HG02588 (cell line): ENCODE data around the gene PLXNC1.

Experiments used
- ATAC-seq: cut with Tn5 transposase; IDR thresholded peaks from one replicate; pipeline ENCODE4 v1.9.1; 2021; ENCODE audit warnings: mild to moderate bottlenecking, moderate library complexity; ENCODE audit not compliant: unreplicated experiment

The PLXNC1 gene

DNA sequence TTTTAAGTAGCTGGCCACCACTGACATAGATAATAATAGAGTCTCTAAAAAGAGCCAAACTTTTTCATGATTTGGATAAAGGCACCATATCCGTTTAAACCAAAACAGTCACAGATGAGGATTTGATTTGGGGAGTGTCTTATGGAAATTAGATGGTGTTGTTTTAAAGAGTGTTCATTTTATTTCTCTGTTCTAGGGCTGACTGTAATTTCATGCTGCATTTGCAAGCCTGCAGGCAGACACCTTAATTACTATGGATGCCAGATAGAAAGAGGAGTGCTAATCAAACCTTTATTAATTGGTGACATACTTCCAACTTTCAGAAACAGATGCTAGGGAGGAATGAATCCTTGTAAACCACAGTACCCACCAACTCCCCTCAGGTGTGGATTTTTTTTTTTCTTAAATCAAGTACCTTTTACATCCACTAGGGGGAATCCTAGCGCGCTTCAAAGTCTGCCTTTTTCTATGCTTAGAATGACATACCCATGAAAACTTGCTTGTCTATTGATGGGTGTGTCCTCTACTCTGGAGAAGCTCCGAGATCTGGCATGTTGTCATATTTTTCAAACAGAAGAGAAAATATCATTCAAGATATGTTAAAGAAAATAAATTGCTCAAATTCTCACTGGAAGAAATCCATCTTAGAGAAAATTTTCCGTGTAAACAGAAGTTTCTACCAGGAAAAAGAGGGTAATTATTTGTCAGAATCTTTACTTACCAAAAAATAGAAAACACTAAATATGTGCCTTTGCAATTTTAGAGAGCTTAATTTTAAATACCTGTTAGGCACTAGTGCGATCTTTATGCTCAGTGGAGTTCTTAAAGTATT is 14.2 kb upstream of the PLXNC1 start:
- peak; percentile 54 for ATAC-seq

DNA sequence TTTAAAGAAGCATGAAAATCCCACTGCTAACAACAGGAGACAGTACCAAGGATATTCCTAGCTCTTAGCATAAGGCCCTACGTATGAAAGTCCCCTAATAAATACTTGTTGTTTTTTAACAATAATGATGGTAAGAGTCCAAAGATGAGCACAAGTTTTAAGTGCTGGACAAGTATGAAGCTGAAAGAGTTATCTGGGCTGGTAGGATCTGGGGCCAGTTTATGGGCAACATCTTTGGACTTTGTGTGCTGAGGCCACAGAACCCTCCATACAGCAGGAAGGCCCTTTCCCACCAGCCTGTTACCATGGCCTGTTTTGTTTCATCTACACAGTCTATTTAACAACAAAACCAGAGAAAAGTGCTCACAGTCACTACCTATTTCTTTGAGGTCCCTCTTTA is 12.5 kb upstream of the PLXNC1 start:
- ATAC-seq: no peak

DNA sequence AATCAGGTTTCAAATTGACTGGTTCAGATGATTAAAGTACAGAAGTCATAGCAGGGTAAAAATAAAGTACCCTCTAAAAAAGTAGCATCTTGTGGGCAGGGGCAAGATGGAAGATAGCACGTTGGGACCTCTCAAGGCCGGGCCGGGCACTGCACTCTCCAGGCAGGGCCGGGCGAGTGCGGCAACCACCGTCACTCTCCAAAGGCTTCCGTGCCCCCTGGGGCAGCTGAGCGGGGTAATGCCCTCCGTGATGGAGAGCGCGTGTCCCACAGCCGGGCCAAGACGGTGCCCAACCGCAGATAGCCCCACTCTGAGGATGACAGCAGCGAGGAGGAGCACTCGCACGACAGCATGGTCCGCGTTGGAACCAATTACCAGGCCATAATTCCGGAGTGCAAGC is 8.6 kb upstream of the PLXNC1 start:
- ATAC-seq: no peak

DNA sequence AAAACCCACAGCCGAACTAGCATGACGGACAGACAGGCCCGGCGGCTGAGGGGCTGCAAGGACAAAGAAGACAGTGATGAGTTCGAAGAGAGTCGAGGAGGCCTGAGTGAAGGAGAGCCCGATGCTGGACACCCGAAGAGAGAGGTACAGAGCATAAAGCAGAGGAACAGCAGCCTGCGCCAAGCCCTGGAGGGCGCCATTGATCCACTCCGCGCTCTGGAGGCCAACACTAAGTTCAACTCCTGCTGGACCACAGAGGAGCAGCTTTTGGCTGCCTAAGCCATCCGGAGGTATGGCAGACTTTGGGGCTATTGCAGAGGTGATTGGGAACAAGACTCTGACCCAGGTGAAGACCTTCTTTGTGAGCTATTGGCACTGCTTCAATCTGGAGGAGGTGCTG is 7.8 kb upstream of the PLXNC1 start:
- no peak for ATAC-seq

DNA sequence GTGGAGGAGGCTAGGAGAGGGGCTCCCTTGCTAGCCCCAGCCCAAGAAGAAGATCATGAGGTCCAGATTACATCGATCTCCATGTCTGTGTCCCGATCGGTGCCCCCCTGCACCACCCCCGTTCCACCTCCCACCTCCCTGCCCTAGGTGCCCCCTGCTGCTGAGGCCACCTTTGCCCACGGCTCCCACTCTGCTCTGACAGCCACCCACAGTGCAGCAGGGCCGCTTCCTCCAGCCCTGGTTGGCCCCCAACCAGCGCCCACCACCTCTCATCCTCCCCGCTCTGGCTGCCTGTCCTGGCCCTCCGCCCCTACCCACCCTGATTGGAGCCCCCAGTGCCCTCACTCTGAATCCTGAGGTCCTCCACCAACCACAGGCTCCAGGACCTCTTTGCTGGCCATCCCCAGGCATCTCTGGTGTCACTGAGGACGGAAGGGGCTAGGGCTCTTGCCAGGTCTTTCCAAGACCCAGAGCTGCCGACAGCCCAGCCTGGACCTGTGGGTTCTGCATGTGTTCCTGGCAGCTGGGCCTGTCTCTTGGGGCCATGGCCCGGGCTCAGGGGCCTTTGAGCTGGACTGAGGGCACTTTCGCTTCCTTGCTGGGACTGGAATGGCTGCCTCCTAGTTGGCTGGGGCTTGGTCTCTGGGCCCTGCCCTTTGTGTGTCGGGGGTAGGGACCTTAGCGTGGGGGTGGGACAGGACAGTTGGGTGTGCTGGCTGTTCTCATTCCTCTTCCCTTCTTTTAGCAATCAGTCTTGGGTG is 7.2 kb upstream of the PLXNC1 start:
- no peak for ATAC-seq

DNA sequence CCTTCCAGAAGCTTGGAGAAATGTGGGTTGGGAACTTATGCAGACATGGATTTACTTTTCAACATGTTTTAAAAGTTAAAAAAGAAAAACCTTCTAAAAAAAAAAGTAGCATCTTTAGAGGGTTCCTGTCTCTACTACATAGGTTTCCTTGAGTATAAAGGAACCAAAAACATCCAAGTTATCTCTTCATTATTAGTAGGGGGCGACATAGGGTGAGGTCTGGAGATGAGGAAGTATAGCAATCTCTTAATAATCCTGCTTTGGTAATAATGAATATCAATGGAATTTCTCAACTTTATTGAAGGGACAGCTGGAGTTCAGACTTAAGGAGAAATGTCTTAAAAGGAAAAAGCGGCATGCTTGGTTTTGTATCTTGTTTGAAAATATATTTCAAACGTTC is 6.5 kb upstream of the PLXNC1 start:
- ATAC-seq: no peak

DNA sequence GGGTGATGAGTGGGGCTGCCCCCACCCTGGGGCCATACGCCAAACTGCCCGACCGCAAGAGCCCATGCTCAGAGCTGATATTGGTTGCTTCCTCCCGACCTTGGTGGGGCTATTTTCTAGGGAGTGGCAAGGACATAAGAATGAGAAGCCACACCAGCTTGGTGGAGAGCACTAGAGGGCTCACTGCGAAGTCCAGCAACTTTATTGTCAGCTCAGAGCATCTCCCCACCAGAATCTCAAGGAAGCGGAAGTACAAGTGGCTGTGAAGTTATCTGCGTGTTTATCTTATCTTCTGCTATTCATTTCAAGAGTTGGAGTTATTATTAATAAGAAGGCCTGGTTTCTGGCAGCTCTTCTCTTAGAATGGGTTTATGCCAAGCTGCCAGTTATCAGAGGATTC is 4.9 kb upstream of the PLXNC1 start:
- ATAC-seq: no peak

DNA sequence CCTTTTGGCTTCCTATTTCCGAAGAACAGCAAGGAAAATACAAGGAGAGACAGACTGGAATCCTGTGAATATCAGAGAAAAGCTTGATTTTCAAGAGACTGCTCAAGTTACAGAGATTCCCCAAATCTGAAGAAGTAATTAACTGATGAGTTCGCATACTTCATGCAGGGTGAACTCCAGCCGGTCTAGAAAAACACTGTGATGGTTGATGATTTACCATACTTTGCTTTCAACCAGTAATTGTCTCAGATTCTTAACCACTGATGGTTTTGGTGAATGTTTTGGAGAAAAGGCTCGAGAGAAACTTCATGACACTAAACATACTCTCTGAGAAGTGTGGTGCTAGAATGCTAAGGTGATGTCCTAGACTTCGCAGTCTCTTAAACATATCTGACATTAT is 4.4 kb upstream of the PLXNC1 start:
- ATAC-seq: no peak

DNA sequence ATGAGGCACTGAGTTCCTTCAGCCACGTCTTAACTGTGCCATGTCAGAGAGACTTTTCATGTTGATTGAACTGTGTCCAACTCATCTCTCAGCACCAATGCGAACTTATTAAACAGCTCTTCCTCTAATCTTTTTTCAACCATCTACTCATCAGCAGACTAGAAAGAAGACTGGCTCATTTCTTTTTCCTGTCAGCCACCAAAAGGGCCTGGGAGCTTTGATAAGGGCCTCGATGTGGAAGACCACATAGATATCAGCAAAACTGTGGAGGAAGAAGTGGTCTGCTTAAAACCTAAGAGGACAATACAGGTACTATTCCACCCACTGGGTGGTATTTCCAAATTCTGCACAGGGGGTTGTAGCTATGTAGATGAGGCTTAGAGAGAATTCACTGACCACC is 3.6 kb upstream of the PLXNC1 start:
- no peak for ATAC-seq

DNA sequence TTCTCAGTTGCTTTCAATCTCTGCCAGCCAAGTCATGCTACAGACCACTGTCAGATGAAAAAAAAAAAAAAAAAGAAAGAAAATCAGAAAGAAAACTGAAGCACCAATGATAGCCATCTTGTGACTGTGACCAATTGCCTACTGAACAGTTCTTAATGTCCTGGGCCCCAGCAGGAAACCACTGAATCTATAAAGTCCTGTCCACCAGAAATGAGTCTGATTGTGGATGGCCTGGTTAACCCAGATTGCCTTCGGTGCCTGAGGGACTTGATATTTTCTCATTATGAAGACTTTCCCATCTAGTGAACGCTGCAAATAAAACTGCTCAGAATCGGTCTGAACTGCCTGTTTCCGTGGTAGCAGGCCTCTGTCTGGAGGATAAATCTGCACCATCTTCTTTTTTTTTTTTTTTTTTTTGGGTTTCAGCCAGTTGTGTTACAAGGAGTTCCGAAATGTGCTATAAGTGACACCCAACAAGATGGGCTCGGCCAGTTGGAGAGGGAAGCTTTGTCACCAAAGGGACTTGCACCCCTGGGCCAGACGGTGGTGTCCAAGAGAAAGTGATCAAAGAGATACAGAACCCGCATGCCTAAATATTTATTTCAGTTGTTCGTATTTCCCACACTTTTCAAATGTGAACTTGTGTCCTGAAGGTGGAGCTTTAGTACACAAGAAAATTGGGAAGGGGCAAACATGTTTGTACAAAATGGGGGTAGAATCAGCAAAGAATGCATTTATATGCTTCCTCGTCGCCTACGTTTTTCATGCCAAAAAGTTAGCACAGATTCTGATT is 3.0 kb upstream of the PLXNC1 start:
- no peak for ATAC-seq

DNA sequence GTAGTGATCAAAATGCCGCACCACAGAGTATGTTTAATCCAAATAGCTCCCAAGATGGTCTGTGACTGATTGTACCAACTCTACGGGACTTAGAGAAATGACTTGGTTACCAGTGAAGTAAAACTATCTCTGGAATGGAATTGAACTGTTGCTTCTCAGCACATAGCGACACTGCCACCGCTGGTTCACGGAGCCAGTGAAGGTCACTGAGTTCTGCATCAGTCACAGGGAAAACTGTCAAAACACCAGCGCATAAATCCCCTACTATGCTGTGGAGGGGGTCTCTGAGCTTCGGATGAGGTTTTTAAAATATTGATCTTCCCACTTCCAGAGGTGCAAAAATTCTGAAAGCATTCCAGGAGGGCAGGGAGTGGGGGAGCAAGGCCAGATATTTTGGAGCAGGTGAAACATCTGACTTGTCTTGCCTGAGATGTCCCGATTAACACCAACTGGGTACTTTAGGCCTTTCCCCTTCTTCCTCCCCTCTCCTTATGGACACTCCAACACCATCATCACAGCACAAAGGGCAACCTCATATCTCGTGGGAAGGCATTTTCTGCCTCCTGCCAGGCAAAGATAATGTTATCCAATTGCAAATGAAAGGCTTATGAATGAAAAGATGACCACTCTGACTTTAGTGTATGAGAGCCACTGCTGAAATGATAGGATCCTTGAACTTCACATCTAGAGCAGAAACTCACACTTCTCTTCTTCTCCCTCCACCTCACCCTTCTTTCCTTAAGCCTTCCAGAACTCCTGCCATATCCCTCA is 2.0 kb upstream of the PLXNC1 start:
- ATAC-seq: no peak

DNA sequence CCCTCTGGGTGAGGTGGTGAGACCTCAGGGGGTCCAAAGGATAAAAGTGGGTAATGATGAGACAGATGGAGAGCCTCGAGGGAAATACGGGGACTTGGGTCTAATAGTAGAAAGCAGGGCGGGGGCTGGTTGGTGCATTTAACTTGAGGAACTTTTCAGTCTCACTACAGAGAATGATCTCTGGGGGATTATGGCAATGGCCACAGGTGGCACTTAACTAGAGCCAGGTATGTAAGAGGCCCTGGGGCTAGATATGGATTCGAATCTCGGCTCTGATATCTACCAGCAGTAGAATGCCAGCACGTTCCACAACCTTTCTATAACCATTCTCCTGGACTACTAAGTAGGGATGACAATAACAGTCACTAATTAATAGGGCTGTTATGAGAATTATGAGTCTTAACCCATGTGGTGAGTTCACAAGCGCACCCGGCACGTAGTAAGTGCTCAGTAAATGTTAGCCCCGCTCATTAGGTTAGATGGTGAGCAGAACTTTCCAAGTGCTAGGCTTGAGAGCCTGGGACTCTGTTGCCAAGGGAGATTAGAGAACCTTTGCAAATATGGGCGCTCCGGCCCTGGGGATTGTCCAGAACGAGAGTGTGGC is 888 bp upstream of the PLXNC1 start:
- ATAC-seq: no peak

DNA sequence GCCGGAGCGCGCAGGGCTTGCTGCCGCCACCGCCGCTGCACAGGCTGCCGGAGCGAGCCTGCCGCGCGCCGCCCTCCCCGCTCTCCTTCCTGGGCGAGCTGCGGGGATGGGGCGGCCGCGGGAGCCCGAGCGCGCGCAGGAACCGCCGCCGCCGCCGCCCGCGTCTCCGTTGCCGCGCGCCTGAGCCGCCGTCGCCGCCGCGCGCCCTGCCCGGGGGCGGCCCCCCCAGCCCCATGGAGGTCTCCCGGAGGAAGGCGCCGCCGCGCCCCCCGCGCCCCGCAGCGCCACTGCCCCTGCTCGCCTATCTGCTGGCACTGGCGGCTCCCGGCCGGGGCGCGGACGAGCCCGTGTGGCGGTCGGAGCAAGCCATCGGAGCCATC is 352 bp downstream of the PLXNC1 start:
- no peak for ATAC-seq

DNA sequence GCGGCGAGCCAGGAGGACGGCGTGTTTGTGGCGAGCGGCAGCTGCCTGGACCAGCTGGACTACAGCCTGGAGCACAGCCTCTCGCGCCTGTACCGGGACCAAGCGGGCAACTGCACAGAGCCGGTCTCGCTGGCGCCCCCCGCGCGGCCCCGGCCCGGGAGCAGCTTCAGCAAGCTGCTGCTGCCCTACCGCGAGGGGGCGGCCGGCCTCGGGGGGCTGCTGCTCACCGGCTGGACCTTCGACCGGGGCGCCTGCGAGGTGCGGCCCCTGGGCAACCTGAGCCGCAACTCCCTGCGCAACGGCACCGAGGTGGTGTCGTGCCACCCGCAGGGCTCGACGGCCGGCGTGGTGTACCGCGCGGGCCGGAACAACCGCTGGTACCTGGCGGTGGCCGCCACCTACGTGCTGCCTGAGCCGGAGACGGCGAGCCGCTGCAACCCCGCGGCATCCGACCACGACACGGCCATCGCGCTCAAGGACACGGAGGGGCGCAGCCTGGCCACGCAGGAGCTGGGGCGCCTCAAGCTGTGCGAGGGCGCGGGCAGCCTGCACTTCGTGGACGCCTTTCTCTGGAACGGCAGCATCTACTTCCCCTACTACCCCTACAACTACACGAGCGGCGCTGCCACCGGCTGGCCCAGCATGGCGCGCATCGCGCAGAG is 873 bp downstream of the PLXNC1 start:
- peak; percentile 23 for ATAC-seq

DNA sequence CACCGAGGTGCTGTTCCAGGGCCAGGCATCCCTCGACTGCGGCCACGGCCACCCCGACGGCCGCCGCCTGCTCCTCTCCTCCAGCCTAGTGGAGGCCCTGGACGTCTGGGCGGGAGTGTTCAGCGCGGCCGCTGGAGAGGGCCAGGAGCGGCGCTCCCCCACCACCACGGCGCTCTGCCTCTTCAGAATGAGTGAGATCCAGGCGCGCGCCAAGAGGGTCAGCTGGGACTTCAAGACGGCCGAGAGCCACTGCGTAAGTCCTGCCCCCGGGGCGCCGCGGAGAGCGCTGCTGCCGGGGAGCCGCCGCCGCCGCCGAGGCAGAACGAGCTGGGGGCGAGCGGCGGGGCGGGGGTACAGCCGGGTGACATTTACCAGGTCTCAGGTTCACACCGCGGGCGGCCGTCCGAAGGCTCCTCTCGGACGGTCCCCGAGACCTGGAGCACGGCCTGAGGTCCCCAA is 1.4 kb downstream of the PLXNC1 start:
- ATAC-seq: no peak

DNA sequence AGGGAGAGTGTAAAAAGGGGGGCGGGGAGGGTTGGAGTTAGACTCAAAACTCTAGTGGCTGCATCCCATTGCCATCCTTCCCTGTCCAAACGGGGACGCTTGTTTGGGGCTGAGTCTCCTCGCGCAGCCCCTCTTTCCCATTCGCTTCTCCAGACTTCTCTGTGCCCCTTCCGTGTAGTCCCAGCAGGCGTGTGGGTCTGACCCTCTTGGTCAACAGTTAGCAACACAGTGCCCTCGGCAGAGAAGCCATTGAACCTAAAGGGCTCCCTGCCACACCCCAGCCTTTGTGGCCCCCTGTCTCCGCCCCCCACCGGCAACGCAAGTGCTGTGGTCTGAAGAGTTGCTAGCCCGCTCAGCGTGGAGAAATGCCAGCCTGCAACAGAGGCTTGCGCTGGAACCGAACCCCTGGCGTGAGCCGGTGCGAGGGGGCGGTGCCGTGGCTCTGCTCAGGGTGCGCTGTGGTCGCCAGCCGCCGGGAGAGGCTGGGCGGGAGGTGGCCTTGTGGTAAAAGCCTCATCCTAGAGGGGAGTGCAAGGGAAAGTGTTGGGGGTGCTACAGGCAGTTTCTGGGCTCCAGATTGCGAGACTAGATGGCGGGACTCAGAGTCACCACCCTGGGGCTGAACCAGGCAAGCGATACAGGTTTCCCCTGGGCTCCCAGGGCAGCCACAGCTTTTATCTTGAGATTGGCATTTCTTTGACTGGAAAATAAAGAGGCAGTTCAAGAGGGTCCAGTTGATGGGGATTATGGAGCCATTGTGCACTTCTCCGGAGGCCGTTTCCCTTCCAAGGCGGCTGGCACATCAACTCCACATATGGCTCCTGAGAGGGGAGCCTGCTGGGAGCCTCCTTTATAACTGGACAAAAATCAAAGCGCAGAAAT is 2.1 kb downstream of the PLXNC1 start:
- ATAC-seq: no peak

DNA sequence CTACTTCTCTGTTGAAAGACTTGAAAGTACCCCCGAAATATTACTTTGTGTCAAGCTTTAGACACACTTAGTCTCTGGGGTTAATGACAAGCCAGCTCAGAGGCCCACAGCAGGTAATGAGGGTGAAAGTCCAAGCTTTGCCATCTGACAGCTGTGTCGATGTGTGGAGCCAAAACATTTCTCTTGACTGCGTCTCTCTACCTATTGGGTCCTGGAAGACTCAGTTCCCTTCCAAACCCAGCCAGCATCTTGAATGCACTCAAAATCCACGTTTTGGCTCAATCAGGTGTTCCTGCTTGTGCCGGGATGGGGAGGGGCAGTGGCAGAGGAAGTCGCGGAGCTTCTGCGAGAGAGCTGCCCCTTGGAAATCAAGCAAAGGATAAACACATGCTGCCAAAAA is 3.2 kb downstream of the PLXNC1 start:
- ATAC-seq: no peak

DNA sequence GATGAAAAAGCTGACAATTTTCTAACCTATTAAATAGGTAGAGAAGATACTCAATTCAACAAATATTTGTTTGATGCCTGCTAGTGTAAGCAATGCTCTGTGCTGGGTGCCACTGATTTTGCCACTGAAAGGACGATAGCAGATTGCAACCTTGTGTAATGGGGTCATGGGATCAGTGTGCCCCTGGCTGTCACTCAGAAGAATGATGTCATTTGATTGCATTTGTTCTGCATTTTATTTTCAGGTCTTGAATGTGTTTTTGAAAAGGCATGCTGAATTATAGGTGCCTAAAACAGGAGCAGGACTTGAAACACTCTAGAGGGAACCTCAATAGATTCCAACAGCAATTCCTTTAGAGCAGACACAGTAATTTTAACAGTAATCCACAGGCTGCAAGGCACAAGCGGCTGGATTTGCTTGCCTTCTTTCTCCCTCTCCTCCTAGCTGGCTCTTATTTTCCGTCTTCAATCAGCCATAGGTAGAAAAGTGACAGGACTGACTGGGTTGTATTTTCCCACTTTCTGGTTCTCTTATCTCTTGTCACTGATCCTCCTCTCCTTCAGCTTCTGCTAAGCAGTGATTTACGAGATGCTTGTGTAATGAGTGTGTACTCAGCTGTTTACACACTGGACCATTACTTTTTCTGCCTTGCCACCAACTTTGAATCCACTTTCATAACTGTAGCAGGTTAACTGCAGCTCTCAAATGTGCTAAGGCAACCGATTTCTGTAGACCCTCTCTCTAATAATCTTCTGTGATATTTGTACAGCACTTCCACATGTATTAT is 4.1 kb downstream of the PLXNC1 start:
- ATAC-seq: no peak
